ENCODE data around the gene TAOK2. TPM values are rescaled to one million over a fixed set of nuclear protein-coding genes. Genes with fewer than 3 reads are reported as not detected.

Gene TAOK2
- total and polyA plus RNA-seq, 3 donors from 2014 or later, result 66.5 to 140 (median 126) TPM

DNA sequence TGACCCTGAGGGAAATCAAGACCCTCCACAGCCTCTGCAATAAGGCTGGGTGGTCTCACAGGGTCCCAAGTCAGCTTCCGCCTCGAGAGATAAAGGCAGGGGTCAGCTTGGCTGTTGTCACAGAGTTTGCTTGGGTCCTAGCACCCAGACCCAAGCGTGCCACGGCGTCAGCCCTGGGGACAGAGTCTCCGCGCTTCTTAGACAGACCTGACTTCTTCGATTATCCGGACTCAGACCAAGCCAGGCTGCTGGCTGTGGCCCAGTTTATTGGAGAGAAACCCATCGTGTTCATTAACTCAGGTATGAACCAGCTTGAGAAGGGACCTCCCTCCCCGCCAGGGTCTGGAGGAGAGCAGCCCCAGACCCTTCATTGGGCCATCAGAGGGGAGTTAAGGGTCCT, 49.9 kb downstream of the TAOK2 start:
- no peaks in the 10 kb centered on the region for H3K36me3 ChIP-seq (ENCODE audit: low read depth, missing control alignments)
- H3K4me1 ChIP-seq, result peaks cover 2% of the 10 kb centered on the region
- H3K27me3 ChIP-seq, result no peaks in the 10 kb centered on the region
- TF ChIP-seq, protein P1, sequence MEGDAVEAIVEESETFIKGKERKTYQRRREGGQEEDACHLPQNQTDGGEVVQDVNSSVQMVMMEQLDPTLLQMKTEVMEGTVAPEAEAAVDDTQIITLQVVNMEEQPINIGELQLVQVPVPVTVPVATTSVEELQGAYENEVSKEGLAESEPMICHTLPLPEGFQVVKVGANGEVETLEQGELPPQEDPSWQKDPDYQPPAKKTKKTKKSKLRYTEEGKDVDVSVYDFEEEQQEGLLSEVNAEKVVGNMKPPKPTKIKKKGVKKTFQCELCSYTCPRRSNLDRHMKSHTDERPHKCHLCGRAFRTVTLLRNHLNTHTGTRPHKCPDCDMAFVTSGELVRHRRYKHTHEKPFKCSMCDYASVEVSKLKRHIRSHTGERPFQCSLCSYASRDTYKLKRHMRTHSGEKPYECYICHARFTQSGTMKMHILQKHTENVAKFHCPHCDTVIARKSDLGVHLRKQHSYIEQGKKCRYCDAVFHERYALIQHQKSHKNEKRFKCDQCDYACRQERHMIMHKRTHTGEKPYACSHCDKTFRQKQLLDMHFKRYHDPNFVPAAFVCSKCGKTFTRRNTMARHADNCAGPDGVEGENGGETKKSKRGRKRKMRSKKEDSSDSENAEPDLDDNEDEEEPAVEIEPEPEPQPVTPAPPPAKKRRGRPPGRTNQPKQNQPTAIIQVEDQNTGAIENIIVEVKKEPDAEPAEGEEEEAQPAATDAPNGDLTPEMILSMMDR (IDR thresholded peaks at IDR 0.05), result no peak
- no peak for TF ChIP-seq POLR2A (IDR thresholded peaks at IDR 0.05)
- intact Hi-C loops (cut with DNase I; ENCODE audit: low total_unique reads), result loop anchor here (10.0 kb wide), 1 partner anchor 329 kb away; no protein-coding TSS in a partner anchor
- DNase-seq, result no peak
- H3K9me3 ChIP-seq, result no peaks in the 10 kb centered on the region
- H3K27ac ChIP-seq, result no peak overlapping the region
- no peak overlapping the region for H3K4me3 ChIP-seq
- 71 to 93% methylated on average over 3 to 11 of the region's 11 CpGs for WGBS, 2 donors

DNA sequence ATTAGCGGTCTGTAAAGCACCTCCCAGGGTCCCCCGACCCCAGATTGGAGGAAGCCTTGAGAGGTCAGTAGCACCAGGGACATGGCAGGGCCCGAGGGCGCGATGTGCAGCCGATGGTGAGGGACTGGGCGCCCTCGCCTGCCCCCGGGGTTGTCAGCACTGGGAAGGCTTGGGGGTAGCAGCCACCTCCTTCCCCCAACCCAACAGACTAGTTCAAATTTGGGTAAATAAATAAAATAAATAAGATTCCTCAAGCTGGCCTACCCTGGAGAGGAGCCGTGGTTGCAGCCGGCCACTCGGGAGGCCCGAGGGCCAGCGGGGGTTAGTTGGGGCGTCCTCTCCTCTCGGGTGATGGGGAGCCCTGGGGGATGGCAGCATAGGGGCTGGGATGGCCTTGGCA, 50.8 kb downstream of the TAOK2 start:
- TF ChIP-seq POLR2A (IDR thresholded peaks at IDR 0.05), result no peak
- TF ChIP-seq, protein P1 (IDR thresholded peaks at IDR 0.05), result no peak
- no peak overlapping the region for H3K27ac ChIP-seq
- H3K36me3 ChIP-seq (ENCODE audit: low read depth, missing control alignments), result no peaks in the 10 kb centered on the region
- DNase-seq, result no peak
- WGBS, 2 donors, result 84 to 85% methylated on average over 16 of the region's 16 CpGs
- intact Hi-C loops (cut with DNase I; ENCODE audit: low total_unique reads), result loop anchor here (10.0 kb wide), 1 partner anchor 330 kb away; no protein-coding TSS in a partner anchor
- no peaks in the 10 kb centered on the region for H3K27me3 ChIP-seq
- no peak overlapping the region for H3K4me3 ChIP-seq
- H3K4me1 ChIP-seq, result peaks cover 5% of the 10 kb centered on the region
- no peaks in the 10 kb centered on the region for H3K9me3 ChIP-seq

DNA sequence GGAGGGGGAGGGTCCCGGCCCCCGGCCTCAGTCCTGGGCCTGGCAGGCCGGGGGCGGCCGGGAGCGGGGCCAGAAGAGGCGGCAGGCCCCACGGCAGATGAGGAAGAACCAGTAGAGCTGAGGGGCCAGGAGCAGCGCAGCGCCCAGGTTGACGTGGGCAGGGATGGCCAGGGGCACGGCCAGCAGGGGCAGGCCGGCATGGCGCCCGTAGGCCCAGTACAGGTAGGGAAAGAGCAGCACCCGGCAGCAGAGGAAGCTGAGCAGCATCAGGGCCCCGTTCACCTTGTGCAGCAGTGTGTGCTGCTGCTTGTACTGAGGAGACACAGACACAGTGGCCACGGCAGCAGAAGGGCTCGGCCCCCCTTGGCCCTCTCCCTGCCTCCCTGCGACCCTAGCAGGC, 51.5 kb downstream of the TAOK2 start:
- Histone ChIP-seq H3K4me1 (peaks cover 5% of the 10 kb centered on the region), H3K9me3 (no peaks in the 10 kb centered on the region), H3K27ac (no peak overlapping the region), H3K27me3 (no peaks in the 10 kb centered on the region), H3K36me3 (ENCODE audit: low read depth, missing control alignments) (no peaks in the 10 kb centered on the region), H3K4me3 (no peak overlapping the region)
- 80 to 84% methylated on average over 11 to 20 of the region's 20 CpGs for WGBS, 2 donors
- DNase-seq, result no peak
- TF ChIP-seq, protein P1 (IDR thresholded peaks at IDR 0.05), result no peak
- TF ChIP-seq POLR2A (IDR thresholded peaks at IDR 0.05), result no peak
- intact Hi-C loops (cut with DNase I; ENCODE audit: low total_unique reads), result loop anchor here (10.0 kb wide), 1 partner anchor 330 kb away; no protein-coding TSS in a partner anchor

DNA sequence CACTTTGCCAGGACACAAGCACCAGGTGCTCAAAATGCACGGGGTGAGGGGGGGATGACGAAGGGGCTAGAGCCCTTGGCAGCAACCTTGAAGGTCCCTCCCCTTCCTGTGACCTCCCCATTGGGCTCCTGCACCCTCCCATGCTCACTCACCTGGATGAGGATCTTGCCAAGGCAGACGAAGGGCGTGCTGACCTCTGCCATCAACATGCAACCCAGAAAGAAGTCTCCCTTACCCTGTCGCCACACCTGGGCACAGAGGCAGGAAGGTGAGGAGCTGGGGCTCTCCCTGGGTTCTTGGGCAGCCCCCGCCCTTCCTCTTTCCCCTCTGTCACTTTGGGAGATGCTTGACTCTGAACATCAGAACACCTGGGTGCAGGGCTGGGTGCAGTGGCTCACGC, 51.9 kb downstream of the TAOK2 start:
- H3K4me3 ChIP-seq, result no peak overlapping the region
- H3K36me3 ChIP-seq (ENCODE audit: low read depth, missing control alignments), result no peaks in the 10 kb centered on the region
- no peak for DNase-seq
- H3K4me1 ChIP-seq, result peaks cover 5% of the 10 kb centered on the region
- H3K27ac ChIP-seq, result no peak overlapping the region
- H3K27me3 ChIP-seq, result no peaks in the 10 kb centered on the region
- 56 to 95% methylated on average over 2 to 7 of the region's 7 CpGs for WGBS, 2 donors
- no peak for TF ChIP-seq POLR2A (IDR thresholded peaks at IDR 0.05)
- TF ChIP-seq, protein P1 (IDR thresholded peaks at IDR 0.05), result no peak
- H3K9me3 ChIP-seq, result no peaks in the 10 kb centered on the region
- intact Hi-C loops (cut with DNase I; ENCODE audit: low total_unique reads), result loop anchor here (10.0 kb wide), 1 partner anchor 331 kb away; no protein-coding TSS in a partner anchor

DNA sequence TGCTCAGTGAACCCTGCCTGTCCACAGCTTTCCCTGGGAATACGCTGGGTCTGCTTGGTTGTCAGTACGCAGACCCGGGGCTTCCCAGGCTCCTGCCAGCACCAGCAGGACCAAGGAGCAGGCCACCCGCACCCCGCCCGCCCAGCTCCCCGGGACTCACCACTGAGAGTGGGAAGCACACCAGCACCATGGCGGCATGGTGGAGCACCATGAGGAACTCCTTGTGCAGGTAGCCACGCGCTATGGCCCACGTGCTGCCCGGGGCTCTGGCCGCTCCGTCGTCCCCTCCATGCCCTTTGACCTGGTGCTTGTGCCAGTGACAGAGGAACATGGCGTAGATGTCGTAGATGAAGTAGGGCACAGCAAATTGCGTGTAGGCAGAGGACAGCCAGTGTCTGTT, 52.8 kb downstream of the TAOK2 start:
- Histone ChIP-seq H3K4me1 (peaks cover 9% of the 10 kb centered on the region), H3K4me3 (no peak overlapping the region), H3K36me3 (ENCODE audit: low read depth, missing control alignments) (no peaks in the 10 kb centered on the region), H3K9me3 (no peaks in the 10 kb centered on the region), H3K27me3 (no peaks in the 10 kb centered on the region), H3K27ac (no peak overlapping the region)
- intact Hi-C loops (cut with DNase I; ENCODE audit: low total_unique reads), result loop anchor here (10.0 kb wide), 1 partner anchor 332 kb away; no protein-coding TSS in a partner anchor
- TF ChIP-seq, protein P1 (IDR thresholded peaks at IDR 0.05), result no peak
- TF ChIP-seq POLR2A (IDR thresholded peaks at IDR 0.05), result no peak
- DNase-seq, result no peak
- WGBS, 2 donors, result 79 to 90% methylated on average over 11 to 18 of the region's 18 CpGs

Measured in testis (tissue), 3 donors.